Cortex of kidney (tissue), 1 donor: Measurements from ENCODE around the gene RNF187.

Experiments
- DNase-seq: peaks from one replicate; lab custom pipeline; 2025; lab: John Stamatoyannopoulos, UW

Gene RNF187

DNA sequence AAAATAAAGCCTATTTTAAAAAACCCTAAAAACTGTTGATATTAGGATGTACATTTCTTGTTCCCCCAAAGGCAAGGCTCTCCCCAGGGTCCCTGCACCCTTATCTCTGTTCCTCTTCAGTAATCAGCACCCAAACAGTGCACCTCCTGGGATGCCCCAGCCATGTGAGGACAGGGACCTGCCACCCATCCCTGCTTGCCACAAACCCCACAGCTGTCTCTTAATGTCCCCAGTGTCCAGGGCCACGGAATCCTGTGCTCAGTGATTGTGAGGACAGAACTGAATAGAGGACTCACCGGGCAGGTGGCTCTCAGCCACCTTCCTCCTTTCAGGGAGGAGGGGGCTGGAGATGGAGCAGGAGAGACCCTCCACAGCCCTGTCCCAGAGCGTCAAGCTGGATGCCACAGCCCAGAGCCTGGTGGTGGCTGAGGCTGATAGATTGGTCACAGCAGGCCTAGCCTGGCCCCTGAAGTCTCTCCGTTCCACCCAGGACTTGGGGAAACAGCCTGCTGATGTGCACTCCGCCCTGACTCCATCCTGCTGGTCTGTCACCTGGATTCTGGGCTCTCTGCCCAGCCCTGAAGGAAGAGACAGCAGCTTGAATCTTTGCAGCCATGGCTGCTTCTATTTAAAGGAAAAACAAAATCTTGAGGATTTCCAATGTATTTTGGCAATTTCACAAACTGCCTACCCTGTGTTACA is 23.1 kb downstream of the RNF187 start:
- DNase-seq = no peak

DNA sequence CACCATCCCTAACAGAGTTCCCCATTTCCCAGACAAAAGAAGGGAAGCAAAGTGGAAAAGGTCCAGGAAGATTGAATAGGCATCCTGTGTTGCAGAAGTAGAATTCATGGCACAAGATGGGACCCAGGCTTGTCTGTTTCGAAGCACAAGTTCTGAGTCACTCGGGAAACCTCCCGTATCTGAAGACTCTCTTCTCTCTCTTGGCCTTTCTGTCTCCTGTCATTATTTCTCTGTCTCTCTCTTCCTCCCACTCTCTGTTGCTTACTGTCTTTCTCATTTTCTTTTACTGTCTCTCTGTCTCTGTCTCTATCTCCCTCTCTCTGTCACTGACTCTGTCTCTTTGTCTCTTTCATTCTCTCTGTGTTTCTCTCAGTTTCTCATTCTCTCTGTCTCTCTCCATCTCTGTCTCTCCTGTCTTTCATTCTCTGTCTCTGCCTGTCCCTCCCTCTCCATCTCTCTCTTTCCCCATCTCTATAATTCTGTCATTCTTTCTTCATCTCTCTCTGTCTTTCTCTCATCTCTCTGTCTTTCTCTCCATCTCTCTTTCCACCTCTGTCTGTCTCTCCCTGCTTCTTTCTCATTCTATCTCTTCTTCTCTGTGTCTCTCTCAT is 23.7 kb downstream of the RNF187 start:
- DNase-seq = no peak

DNA sequence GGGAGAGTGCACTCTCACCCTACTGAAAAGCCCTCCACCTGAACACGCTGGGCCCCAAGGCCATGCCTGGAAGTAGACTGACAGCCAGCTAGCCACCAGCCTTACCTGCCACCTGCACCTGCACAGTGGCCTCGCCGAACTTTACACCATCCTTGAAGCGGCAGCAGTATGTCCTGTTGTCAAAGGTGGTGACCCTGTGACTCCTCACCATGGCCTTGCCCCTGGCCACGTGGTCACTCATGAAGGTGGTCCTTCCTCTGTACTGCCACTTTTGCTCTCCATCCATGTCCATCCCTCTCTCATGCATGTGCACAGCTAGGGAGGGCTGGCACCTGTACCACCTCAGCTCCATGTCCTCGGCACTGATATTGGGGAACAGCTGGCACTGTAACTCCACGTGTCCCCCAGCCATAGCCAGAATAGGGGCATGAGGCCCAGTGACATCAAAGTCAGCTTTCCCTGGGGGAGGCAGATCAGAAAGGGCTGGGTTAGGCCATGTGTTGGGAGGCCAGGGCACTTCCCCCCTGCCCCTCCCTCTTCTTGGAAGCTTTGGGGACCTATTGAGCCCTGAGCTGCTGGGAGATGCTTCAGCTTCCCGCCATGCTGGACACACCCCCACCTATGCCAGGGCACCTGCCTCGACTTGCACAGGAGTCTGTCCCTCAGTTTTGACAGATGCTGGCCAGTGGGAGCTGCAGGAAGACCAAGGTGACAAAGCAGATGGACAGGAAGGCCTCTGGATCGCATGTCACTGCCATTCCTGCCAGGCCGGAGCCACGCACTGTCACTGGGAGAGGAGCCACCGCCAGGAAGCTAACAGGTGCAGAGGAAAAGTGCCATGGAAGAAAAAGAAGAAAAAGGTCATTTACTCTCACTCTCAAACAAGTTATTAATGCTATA is 24.6 kb downstream of the RNF187 start:
- DNase-seq = no peak

GRCh38 chr1:228512781-228513198 is 25.6 kb downstream of the RNF187 start:
- DNase-seq = no peak

DNA sequence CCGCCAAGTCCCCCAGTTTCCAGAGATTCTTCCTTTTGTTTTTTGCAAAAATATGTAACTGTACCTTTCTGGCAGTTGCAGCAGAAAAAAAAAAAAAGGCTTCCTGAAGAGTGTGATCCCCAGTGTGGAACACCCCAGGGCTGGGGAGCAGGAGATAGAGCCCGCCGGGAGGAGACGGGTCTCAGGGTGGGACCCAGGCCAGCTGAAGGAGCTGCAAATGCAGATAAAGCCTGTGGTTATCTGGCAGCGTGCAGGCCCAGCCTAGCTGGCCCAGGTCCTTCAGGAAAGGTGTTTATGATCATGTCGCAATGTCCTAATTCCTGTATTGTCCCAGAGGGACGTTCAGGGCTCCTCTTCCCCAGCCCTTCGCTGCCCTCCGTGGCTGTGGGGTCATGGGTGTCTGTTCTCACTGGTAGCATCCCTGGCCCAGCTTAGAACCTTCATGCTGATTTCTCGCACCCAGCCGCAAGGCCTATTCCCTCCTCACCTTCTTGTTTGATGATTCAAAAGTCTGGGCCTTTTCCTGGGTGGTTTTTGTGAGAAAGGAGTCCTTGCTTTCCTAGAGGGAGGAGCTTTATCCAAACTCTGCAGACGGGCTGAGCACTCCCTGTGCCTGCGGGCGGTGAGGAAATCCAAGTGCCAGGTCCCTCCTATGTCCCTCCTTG is 26.2 kb downstream of the RNF187 start:
- DNase-seq = no peak

DNA sequence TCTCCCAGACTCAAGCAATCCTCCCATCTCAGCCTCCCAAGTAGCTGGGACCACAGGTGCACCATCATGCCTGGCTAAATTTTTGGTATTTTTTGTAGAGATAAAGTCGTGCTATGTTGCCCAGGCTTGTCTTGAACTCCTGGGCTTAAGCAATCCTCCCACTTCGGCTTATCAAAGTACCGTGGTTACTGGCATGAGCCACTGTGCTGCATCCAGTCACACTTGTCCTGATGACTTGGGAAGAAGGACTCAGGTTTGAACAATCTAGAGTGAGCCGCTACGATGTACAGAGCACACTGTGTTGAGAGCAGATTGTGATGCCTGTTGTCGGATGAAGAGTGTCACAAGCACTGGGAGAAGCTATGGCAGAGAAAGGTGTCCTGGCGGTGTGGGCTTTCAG is 27.2 kb downstream of the RNF187 start:
- no peak for DNase-seq

- DNase-seq = no peak
Measured at GRCh38 chr1:228515200-228515834, 28.1 kb downstream of the RNF187 start.

- DNase-seq = no peak
Measured at GRCh38 chr1:228517655-228518054, 30.5 kb downstream of the RNF187 start.

GRCh38 chr1:228527596-228527995 is 40.4 kb downstream of the RNF187 start:
- DNase-seq = no peak

GRCh38 chr1:228528612-228529011 is 41.4 kb downstream of the RNF187 start:
- no peak for DNase-seq

- DNase-seq = no peak
Measured at GRCh38 chr1:228530086-228530758, 43.0 kb downstream of the RNF187 start.

DNA sequence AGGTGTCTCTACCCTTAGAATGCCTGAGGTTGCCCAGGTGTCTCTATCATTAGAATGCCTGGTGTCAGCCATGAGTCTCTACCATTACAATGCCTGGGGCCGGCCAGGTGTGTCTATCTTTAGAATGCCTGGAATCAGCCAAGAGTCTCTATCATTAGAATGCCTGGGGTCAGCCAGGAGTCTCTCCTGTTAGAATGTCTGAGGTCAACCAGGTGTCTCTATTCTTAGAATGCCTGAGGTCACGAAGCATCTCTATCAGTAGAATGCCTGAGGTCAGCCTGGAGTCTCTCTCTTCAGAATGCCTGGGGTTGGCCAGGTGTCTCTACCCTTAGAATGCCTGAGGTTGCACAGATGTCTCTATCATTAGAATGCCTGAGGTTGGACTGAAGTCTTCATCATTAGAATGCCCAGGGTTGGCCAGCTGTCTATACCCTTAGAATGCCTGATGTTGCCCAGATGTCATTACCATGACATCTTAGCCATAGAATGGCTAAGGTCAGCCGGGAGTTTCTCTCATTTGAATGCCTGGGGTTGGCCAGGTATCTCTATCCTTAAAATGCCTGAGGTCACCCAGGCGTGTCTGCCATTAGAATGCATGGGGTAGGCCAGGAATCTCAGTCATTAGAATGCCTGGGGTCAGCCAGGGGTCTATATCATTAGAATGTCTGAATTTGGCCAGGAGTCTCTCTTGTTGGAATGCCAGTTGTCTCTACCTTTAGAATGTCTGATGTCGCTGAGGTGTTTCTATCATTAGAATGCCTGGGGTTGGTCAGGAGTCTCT is 44.0 kb downstream of the RNF187 start:
- no peak for DNase-seq

- no peak for DNase-seq
Measured at GRCh38 chr1:228538831-228539230, 51.6 kb downstream of the RNF187 start.

- DNase-seq = no peak
Measured at GRCh38 chr1:228540161-228540917, 53.2 kb downstream of the RNF187 start.

DNA sequence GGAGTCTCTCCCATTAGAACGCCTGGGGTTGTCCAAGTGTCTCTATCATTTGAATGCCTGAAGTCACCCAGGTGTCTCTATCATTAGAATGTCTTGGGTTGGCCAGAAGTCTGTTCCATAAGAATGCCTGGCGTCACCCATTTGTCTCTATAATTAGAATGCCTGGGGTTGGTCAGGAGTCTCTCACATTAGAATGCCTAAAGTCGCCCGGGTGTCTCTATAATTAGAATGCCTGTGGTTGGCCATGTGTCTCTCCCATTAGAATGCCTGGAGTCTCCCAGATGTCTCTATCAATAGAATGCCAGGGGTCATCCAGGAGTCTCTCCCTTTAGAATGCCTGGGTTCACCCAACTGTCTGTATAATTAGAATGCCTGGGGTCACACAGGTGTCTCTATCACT is 54.5 kb downstream of the RNF187 start:
- DNase-seq = no peak

DNA sequence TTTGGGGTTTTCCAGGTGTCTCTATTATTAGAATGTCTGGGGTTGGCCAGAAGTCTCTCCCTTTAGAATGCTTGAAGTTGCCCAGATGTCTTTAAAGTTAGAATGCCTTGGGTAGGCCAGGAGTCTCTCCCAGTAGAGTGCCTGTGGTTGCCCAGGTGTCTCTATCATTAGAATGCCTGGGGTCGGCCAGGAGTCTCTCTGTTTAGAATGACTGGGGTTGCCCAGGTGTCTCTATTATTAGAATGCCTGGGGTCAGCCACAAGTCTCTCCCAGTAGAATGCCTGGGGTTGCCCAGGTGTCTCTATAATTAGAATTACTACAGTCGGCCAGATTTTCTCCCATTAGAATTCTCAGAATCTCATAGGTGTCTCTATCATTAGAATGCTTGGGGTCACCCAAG is 55.2 kb downstream of the RNF187 start:
- DNase-seq = no peak

GRCh38 chr1:228542981-228543380 is 55.8 kb downstream of the RNF187 start:
- no peak for DNase-seq

GRCh38 chr1:228543396-228543795 is 56.2 kb downstream of the RNF187 start:
- DNase-seq = no peak

- DNase-seq = no peak
Measured at GRCh38 chr1:228544021-228544850, 57.1 kb downstream of the RNF187 start.
